Inferior parietal cortex (tissue), 1 donor: ENCODE results near the gene ZNF415.
"Not testable (repeated sequence)": the region's sequence is repeated elsewhere in the genome, so short reads cannot be mapped to it uniquely, and the experiment has no call there.

Experiments
- DNase-seq: peaks from one replicate; pipeline ENCODE4 v3.0.0-alpha.2; 2016; ENCODE audit errors: extremely low spot score

The ZNF415 gene

DNA sequence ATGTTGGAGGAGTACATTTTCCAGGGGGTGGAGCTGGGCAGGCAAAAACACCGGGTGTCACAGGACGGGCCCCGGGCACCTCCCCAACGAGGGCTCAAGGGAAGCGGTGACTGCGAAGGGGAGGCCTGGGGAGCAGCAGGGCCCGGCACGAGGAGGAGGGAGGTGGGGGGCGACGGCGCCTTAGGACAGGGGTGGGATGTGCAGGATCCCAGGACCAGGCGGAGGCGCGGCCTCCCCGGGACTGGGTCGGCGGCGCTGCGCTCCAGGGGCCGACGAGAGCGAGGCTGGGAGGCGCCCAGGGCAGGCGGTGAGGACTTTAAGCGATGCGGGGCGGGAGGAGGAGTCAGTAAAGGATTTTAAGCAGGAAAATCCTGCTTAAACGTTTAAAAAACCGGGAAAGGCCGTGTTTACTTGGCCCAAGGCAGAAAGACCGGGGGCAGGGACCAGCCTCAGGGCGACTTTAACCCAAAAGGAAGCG lies 29.9 kb downstream of the ZNF415 start:
- DNase-seq, result no peak

DNA sequence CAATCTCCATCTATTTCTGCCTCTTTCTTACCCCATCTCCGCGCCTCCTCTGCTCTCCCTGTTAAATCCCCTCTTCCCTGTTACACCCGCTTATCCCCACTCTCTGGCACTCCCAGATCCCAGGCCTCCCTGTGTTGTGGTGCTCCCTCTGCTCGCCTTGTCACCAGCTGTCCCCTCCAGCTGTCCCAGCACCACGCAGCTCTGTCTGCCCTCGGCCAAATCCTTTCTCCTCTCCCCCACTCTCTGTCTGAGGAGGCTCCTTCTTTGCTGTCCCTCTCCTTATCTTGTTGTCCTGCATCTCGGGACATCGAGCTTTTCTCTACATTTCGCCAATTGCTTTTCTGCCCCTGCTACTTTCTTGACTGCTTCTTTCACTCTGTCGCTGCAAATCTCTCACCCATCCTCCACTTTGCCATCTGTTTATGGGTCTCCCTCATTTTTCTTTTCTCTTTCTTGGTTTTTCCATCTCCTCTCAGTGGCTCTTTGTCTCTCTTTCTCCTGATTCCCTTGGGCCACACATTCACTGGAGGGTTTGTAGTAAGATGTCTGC lies 30.4 kb downstream of the ZNF415 start:
- DNase-seq, result peak; percentile 22

DNA sequence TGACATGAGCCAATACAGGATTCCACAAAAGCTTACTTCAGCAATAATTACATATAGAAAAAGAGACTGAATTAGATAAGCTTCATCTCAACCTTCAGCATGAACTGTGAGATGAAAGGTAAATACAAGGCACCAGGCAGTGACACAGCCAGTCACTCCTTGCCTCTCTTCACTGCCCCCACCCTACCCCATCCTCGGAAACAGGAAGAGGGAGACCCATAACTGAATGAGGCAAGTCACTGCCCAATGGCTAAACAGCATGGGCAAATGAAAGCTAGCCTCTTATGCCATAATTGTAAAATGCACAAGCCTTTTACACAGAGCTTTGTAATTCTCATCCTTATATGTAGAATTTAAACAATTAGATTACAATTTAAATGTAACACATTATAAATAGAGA lies 31.2 kb downstream of the ZNF415 start:
- DNase-seq, result no peak

GRCh38 chr19:53098570-53098969 lies 34.1 kb downstream of the ZNF415 start:
- not testable (repeated sequence) for DNase-seq

DNA sequence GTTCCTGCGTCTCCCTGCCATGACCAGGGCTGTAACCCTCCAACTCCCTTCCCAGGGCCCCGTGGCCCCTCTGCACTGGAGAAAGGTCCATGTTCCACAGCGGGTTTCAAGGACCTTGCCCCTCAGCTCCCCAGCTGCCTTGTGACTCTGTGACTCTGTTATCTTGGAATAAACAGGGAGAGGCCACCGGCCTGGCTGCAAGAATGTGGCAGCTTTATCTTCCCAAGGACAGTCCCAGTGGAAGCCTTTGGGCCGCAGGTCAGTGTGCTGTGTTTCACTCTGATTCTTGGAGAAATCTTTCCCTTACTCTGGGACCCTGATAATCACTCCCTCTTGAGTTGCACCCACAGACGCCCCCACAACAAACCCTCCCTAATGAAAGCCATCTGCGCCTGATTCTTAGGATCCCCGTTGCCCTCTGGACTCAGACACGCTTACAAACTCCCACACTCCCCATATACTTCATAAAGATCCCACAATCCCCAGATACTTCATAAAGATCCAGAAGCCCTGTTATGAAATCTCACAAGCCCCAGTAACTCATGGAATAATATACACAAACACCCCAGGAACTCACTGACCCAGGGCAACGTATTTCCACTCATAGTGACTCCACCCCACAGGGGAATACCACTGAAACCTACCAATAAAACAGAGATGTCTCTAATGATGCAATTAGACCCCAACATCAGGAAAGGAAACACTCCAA lies 35.6 kb downstream of the ZNF415 start:
- DNase-seq, result not testable (repeated sequence)

- not testable (repeated sequence) for DNase-seq
Measured at GRCh38 chr19:53096579-53096978, 36.1 kb downstream of the ZNF415 start.

DNA sequence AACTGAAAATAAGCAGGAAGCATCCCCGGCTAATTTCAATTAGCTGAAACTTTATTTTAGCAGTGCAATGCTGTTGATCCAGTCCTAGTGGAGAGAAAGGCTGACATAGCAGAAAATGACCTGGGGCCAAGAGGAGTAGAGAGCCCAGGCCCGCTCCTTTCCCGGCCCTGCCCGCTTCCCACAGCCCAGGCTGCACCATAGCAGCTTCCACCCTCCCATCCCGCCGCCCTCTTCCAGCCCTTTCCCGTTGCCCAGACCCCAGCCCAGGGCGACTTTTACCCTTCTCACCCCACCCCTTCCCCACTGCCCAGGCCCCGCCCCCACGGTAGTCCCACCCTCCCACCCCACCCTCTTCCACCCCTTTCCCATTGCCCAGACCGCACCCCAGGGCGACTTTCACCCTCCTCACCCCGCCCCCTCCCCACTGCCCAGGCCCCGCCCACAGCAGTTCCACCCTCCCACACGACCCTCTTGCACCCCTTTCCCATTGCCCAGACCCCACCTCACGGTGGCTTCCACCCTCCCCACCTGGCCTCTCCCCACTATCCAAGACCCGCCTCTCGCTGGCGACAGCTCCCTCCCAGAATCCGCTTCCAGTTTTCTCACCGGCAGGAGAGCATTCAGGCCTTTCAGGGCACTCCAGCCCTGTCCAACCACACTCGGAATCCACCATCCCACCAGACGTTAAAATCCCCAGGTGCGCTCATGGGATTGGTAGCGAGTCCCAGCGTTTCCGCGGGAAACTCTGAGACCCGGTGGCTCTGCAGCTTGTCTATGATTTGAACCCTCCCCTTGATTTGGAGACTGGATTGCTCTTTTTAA lies 37.7 kb downstream of the ZNF415 start:
- no peak for DNase-seq

DNA sequence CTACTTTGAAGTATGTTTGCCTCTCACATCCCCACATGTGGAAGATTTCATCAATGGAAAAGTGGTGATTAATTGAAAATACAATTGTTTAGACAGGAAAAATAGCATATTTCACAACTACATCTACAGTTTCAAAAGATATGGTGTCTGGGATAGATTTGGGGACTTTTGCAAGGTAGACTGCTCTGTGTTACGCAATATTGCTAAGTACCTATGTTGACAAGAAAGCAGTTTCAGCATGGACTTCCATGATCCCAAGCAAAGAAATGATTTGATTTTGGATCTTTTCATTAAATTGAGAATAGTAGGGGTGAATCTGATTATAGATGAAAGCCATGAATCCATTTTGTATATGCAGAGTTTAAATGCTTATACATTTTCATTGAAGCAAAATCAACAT lies 40.0 kb downstream of the ZNF415 start:
- no peak for DNase-seq

DNA sequence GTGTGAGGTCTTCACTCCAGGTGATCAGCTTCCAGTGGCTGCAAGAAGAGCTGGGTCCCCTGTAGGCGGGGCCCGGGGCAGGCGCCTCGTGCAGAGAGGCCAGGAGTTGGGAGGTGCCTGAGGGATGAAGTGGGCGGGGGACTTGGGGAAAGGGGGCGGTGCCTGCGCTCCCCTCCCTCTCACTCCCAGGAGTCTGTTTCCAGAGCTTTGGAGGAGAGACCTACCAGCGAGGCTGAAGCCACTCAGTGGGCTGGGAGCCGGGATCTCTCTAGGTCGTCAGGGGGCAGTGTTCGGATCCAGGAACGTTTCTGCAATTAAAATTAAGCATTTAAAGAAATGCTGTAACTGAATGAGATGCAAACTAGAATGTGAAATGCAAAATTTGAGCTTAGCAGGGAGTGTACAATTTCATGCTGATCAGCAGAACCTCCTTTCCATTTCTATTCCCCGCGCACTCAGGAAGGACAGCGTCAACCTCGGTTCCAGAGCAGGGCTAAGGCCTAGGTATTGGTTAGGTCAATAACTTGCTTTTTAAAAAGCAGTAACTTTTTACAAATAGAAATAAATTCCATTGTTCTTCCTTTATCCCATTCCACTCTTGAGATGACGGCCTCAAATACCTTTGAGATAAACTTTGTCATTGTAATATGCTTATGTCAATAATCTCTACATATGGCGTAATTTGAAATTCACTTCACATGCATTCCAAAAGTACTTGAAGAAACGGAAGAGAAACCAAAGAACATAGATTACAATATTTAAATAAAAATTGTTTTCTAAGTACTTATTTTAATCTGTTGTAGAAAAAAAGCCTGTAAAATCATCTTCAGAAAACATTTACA lies 41.1 kb downstream of the ZNF415 start:
- no peak for DNase-seq

GRCh38 chr19:53088091-53088490 lies 44.6 kb downstream of the ZNF415 start:
- DNase-seq, result no peak

DNA sequence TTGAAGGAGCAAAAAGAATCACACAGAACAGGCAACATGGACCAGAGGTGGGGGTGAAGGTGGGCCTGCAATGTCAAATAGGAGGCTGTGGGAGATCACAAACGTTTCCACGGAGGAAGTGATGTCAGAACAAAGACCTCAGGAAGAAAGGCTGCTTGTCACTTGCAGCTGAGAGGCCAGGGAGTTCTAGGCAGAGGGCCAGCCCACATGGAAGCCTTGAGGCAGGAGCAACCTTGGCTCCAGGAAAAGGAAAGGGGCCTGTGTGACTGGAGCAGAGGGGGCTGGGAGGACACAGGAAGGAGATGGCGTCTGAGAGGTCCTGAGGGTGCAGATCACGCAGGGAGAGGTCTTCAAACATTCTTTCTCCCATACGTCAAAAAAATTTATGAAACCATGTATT lies 45.8 kb downstream of the ZNF415 start:
- no peak for DNase-seq

- DNase-seq, result no peak
Measured at GRCh38 chr19:53085496-53085895, 47.2 kb downstream of the ZNF415 start.

DNA sequence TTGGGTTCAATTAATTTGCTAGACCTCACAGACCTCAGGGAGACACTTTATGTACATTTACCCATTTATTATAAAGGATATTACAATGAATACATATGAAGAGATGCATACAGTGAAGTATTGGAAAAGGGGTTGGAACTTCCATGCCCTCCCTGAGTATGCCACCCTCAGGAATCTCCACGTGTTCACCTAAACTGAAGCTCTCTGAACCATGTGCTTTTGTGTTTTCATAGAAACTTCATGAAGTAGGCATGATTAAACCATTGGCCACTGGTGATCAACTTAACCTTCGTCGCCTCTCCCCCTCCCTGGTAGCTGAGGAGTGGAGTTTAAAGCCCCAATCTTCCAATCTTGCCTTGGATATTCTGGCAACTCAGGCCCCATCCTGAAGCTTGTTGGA lies 49.8 kb downstream of the ZNF415 start:
- DNase-seq, result no peak

DNA sequence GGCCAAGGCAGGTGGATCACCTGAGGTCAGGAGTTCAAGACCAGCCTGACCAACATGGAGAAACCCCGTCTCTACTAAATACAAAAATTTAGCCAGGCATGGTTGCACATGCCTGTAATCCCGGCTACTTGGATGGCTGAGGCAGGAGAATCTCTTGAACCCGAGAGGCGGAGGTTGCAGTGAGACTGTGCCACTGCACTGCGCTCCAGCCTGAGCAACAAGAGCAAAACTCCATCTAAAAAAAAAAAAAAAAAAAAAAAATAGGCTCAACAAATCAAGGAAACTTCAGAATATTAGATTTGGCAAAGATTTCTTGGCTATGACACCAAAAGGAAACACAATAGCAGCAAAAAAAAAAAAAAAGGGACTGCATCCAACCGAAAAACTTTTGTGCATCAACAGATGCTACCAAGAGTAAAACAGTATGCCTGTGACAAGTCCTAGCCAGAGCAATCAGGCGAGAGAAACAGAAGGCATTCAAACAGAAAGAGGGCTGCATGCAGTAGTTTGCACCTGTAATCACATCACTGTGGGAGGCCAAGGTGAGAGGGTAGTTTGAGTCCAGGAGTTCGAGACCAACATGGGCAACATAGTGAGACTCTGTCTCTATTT lies 53.3 kb downstream of the ZNF415 start:
- DNase-seq, result no peak

DNA sequence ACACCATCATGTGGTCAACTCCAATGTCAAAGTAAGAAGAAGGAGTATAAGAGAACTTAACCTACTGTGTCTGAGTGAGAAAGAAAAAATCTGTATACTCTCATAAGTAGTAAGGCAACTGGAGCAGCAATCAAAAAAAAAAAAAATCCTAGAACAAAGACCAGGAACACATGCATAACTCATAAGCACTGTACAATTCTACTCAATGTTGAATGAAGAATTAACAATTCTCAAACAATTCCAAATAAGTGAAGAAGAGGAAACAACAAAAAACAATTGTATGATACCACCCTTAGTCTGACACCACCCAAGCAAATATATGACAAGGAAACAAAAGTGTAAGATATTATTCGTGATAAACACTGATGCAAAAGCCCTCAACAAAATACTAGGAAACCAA lies 54.0 kb downstream of the ZNF415 start:
- no peak for DNase-seq

DNA sequence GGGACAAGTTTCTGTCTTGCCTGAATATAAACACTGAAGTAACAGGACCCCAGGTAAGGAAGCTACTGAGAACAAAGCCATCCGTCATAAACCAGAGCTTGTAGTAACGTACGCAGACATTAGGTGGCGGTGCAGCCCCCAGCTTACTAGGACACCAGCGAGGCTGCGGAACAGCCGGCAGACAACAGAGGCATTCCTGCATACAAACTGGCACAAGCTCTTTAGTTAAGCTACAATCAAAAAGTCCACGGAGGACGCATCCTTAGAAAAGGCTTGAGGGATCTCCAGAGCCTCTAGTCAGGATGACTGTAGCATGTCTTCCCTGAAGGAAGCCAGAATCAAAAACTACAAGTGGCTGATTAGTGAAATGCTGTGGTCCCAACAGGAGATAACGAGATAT lies 55.7 kb downstream of the ZNF415 start:
- peak; percentile 77 for DNase-seq

GRCh38 chr19:53068834-53069233 lies 63.9 kb downstream of the ZNF415 start:
- no peak for DNase-seq

DNA sequence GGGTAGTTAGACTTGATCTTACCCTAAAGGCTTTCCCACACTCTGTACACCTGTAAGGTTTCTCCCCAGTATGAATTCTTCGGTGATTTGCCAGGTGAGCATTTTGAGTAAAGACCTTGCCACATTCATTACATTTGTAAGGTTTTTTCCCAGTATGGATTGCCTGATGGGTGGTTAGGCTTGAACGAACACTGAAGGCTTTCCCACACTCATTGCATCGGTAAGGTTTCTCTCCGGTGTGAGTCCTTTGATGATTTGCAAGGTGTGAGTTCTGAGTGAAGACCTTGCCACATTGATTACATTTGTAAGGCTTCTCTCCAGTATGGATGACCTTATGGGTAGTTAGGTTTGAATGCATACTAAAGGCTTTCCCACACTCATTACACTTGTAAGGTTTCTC lies 64.5 kb downstream of the ZNF415 start:
- DNase-seq, result no peak

DNA sequence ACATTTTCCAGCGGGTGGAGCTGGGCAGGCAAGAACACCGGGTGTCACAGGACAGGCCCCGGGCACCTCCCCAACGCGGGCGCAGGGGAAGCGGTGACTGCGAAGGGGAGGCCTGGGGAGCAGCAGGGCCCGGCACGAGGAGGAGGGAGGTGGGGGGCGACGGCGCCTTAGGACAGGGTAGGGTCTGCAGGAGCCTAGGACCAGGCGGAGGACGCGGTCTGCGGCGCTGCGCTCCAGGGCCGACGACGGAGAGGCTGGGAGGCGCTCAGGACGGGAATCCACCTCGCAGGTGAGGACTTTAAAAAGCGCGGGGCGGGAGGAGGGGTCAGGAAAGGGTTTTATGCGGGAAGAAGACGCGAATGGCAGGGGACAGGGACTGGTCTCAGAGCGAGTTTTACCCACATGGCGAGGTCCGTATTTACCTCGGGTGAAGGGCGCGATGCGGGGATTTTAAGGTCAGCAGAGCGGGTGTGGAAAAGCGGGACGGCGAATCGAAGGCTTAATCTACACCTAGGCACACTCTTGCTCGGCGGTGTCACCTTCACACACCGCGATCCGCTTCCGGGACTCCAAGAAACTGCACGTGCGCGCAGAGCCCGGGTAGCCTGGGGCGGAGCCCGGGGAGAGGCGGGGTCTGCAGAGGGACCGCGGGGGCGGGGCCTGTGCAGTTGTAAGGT lies 74.7 kb downstream of the ZNF415 start:
- DNase-seq, result no peak
